IPS-18a (cell line): Measurements from ENCODE around the gene ANO8.
"Not testable (repeated sequence)": the region's sequence is repeated elsewhere in the genome, so short reads cannot be mapped to it uniquely, and the experiment has no call there.

Source experiments
- H3K27ac ChIP-seq: one replicate; pipeline ENCODE4 v1.5.1; 2013; ENCODE audit warnings: low read length
- H3K27me3 ChIP-seq: one replicate; pipeline ENCODE4 v1.6.1; 2013; ENCODE audit warnings: mild to moderate bottlenecking, low read length; ENCODE audit not compliant: control insufficient read depth, insufficient read depth
- H3K36me3 ChIP-seq: one replicate; pipeline ENCODE4 v1.6.1; 2013; ENCODE audit warnings: low read depth, low read length; ENCODE audit not compliant: control insufficient read depth
- H3K4me1 ChIP-seq: one replicate; pipeline ENCODE4 v1.6.1; 2013; ENCODE audit warnings: low read depth, low read length; ENCODE audit not compliant: control insufficient read depth
- H3K4me3 ChIP-seq: one replicate; pipeline ENCODE4 v1.5.1; 2013; ENCODE audit warnings: low read length
- H3K9ac ChIP-seq: one replicate; pipeline ENCODE4 v1.6.1; 2013; ENCODE audit warnings: mild to moderate bottlenecking, low read length, moderate library complexity
- H3K9me3 ChIP-seq: one replicate; pipeline ENCODE4 v1.6.1; 2013; ENCODE audit warnings: low read depth, low read length; ENCODE audit not compliant: control insufficient read depth

Gene ANO8

DNA sequence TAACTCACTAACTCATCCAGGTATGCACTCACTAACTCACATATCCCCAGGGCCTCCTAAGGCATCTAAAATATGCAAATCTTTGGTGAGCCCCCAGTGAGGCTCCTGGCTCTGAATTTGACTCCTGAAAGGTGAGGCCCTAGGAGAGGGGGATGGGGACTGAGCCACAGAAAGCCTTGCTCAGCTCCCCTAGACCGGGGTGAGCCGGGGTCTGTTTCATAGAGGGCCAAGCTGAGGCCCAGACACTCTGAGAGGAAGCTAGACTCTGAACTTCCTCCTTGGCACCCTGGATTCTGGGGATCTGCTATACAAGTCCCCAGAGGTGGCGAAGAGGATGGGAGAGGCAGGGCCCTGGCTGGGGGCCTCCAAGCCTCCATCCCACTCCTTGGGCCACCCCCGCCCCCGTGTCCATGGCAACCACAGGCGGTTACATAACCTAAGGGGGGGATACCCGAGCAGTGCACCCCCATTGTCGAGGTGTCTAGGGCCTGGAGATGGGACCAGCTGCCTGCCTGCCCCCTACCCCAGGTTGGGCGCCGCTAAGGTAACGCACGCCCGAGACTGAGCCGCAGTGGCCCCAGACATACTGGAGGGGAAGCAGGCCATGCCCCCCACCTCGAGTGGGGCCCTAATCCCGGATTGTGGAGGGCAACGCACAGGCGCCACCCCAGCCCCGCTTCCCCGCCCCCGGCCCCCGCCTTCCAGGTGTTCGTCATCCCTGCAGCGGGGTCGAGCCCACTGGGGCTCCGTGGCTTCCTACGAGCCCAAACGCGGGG, 32.1 kb downstream of the ANO8 start:
- H3K4me3 ChIP-seq, result peak overlapping the region; percentile 58
- H3K9ac ChIP-seq, result peak overlapping the region; percentile 37
- no peak overlapping the region for H3K27ac ChIP-seq

DNA sequence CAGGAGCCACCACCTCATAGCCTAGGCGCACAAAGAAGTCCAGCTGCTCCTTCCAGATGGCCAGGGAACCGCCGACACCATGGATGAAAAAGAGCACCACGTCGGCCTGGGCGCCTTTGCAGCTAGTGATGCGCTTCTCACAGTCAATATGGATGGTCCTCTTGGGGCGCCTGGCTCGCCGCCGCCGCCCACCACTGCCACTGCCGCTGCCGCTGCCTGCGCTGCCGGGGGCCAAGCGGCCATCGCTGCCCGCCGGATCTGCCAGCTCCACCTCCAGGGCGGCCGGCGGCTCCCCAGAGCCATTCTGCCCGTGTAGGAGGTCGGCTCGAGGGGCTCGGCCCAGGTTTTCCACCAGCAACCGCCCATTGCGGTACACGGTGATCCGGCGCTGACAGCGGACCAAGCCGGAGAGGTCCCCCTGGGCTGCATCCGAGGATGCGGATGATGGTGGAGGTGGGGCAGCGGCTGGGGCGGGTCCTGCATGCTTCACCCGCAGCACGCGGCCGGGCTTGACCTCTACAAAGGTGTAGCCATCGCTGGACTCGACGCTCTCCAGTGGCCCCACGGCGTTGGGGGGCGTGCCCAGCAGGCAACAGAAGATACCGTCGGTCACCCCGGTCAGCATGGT, 33.5 kb downstream of the ANO8 start:
- no peaks in the 10 kb centered on the region for H3K36me3 ChIP-seq
- no peaks in the 10 kb centered on the region for H3K9me3 ChIP-seq
- H3K4me1 ChIP-seq, result peaks cover 15% of the 10 kb centered on the region
- no peak overlapping the region for H3K4me3 ChIP-seq
- no peak overlapping the region for H3K27ac ChIP-seq
- no peaks in the 10 kb centered on the region for H3K27me3 ChIP-seq
- no peak overlapping the region for H3K9ac ChIP-seq

More for the DNA sequence above, 32.1 kb downstream of the ANO8 start:
- peaks cover 15% of the 10 kb centered on the region for H3K4me1 ChIP-seq
- H3K36me3 ChIP-seq, result no peaks in the 10 kb centered on the region
- H3K27me3 ChIP-seq, result no peaks in the 10 kb centered on the region
- no peaks in the 10 kb centered on the region for H3K9me3 ChIP-seq

DNA sequence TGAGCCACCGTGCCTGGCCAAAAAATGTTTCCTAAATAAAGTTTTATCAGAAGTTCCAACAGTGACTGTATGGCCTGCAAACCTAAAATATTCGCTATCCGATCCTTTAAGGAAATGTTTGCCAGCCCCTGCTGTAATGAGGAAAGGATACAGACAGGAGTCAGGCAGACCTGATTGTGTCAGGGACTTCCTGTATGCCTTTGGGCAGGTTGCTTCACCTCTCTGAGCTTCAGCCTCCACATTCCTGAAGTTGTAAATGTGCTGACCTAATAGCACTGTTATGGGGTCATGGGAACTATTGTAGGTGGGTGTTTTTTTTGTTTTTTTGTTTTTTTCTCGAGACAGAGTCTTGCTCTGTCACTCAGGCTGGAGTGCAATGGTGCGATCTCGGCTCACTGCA, 37.7 kb downstream of the ANO8 start:
- Histone ChIP-seq H3K4me1 (peaks cover 4% of the 10 kb centered on the region), H3K27me3 (no peaks in the 10 kb centered on the region), H3K9ac (no peak overlapping the region), H3K27ac (no peak overlapping the region), H3K36me3 (no peaks in the 10 kb centered on the region), H3K4me3 (no peak overlapping the region), H3K9me3 (no peaks in the 10 kb centered on the region)

DNA sequence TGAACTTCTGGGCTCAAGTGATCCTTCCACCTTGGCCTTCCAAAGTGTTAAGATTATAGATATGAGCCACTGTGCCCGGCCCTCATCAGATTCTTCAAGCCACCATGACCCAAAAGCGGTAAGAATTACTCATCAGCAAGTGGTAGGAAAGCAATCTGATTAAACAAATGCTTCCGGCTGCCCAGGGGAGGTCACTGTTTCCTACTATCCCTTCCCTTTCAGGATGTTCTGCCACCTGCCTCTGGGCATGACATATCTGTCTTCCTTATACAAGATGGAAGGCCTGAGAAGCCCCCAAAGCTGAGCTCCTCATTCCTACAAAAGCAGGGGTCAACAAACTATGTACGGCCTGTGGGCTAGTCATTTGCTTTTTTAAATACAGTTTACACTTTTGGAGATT, 38.4 kb downstream of the ANO8 start:
- peaks cover 3% of the 10 kb centered on the region for H3K4me1 ChIP-seq
- H3K9ac ChIP-seq, result no peak overlapping the region
- H3K9me3 ChIP-seq, result no peaks in the 10 kb centered on the region
- H3K36me3 ChIP-seq, result no peaks in the 10 kb centered on the region
- no peak overlapping the region for H3K4me3 ChIP-seq
- no peak overlapping the region for H3K27ac ChIP-seq
- no peaks in the 10 kb centered on the region for H3K27me3 ChIP-seq

DNA sequence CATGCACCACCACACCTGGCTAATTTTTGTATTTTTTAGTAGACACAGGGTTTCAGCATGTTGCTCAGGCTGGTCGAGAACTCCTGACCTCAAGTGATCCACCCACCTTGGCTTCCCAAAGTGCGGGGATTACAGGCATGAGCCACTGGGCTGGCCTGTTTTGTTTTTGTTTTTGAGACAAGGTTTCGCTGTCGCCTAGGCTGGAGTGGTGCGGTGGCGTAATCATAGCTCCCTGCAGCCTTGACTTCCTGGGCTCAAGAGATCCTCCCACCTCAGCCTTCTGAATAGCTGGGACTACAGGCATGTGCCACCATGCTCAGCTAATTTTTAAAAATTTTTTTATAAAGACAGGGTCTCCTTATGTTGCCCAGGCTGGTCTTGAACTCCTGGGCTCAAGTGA, 39.1 kb downstream of the ANO8 start:
- not testable (repeated sequence) for H3K4me1 ChIP-seq, H3K27ac ChIP-seq, H3K4me3 ChIP-seq, H3K9me3 ChIP-seq, H3K27me3 ChIP-seq, H3K9ac ChIP-seq, H3K36me3 ChIP-seq

DNA sequence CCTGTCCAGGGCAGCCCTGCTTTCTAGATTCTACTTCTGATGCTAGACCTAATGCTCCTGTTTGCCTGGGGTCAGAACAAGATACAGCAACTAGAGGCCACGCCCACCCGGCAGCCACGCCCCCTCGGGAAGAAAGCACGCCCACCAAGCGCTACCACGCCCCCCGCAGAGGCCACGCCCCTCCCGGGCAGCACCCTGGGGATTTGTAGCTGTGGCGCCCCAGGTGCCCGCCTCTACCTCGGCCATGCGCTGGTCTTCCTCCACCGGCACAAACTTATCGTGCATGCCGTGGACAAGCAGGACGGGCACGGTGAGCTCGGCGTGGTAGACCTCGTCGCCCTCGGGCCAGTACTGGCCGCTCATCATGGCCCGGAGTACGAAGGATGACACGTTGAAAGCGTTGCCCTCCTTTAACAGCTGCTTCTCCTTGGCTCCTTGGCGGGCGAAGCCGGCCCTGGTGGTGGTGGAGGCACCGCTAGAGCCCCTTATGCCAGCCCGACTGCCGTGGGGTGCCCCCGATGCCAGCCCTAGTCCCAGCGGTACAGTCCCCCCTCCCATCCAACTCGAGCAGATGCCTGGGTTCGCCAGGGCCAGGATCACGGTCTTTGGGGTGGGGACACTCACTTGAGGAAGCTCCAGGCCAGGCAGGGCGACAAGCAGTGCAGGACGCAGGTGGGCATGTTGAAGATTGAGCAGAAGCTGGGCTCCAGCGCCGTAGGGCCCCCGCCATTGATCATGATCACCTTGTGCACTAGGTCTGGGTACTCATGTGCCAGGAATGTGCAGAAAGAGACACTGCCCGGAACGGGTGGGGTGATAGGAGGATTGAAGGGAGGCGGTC, 40.4 kb downstream of the ANO8 start:
- Histone ChIP-seq H3K4me3 (no peak overlapping the region), H3K9me3 (no peaks in the 10 kb centered on the region), H3K9ac (no peak overlapping the region), H3K27ac (no peak overlapping the region), H3K27me3 (no peaks in the 10 kb centered on the region), H3K36me3 (no peaks in the 10 kb centered on the region), H3K4me1 (peaks cover 3% of the 10 kb centered on the region)

DNA sequence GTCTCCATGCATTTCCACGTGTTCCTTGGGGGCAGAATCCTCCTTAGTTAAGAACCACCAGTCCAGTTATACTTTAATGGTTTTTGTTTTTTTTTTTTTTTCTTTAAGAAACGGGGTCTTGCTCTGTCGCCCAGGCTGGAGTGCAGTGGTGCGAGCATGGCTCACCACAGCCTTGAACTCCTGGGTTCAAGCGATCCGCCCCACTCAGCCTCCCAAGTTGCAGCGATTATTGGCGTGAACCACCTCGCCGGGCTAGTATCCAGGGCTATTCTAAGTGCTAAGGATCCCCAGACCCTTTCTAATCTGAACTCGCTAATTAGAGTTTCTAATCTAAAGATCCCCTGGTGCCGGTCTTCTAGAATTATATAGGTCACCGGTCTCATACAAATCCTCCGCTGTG, 41.0 kb downstream of the ANO8 start:
- Histone ChIP-seq H3K36me3 (no peaks in the 10 kb centered on the region), H3K9me3 (no peaks in the 10 kb centered on the region), H3K27me3 (no peaks in the 10 kb centered on the region), H3K4me3 (no peak overlapping the region), H3K9ac (no peak overlapping the region), H3K27ac (no peak overlapping the region), H3K4me1 (peaks cover 3% of the 10 kb centered on the region)

DNA sequence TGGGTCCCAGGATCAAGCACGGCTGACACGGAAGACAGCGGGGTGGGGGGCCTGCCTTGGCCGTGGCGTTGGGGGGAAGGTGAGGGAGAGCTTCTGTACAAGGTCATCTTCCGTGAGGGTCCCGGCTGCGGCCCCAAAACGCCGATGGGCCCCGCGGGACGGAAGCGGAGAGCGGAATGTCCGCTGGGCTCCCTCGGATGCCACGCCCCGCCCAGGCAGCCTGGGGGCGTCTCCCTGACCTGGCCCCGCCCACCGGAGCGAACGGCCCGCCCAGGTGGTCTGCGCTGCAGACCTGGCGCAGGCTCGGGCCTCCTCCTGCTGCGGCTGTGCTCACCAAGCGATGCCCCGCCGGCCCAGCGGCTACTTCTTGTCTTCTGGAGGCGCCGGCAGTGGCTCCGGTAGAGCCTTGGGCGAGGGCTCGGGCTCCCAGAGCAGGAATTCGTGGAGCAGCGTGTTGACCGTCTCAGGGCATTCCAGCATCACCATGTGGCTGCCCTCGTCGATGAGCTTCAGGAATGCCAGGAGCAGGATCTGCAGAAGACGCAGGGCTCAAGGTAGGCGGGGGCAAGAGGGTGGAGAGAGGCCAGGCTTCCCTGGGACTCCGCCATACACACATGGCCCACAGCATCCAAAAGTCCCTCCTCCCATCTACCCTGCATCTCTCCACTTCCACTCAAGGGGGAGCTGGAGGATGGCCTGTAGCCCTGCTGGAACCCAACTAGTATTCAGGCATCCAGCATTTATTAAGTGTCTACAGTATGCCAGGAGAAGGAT, 42.2 kb downstream of the ANO8 start:
- H3K36me3 ChIP-seq, result no peaks in the 10 kb centered on the region
- H3K27ac ChIP-seq, result peak overlapping the region; percentile 50
- no peaks in the 10 kb centered on the region for H3K27me3 ChIP-seq
- H3K4me3 ChIP-seq, result peak overlapping the region; percentile 60
- no peaks in the 10 kb centered on the region for H3K9me3 ChIP-seq
- H3K9ac ChIP-seq, result peak overlapping the region; percentile 66
- peaks cover 3% of the 10 kb centered on the region for H3K4me1 ChIP-seq

DNA sequence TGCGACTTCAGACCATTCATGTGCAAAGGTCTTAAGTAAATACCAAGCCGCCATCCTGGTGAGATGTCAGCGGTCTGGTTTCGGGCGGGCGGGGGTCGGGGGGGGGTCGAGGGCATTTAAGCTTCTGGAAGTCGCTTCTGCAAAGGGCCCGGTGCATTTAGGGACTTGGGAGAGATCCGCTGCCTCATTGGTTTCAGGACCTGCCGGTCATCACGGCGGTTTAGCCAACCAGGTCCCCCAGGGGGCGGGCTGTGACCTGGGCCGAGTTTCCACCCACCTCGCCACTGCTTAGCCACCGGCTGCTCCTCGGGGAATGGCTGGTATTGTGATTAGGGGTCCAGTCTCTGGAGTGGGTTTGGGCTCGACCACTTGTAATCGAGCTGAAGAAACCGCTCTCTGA, 45.2 kb downstream of the ANO8 start:
- no peaks in the 10 kb centered on the region for H3K36me3 ChIP-seq
- H3K4me1 ChIP-seq, result peaks cover 3% of the 10 kb centered on the region
- no peak overlapping the region for H3K9ac ChIP-seq
- H3K4me3 ChIP-seq, result no peak overlapping the region
- no peaks in the 10 kb centered on the region for H3K27me3 ChIP-seq
- no peaks in the 10 kb centered on the region for H3K9me3 ChIP-seq
- H3K27ac ChIP-seq, result no peak overlapping the region

DNA sequence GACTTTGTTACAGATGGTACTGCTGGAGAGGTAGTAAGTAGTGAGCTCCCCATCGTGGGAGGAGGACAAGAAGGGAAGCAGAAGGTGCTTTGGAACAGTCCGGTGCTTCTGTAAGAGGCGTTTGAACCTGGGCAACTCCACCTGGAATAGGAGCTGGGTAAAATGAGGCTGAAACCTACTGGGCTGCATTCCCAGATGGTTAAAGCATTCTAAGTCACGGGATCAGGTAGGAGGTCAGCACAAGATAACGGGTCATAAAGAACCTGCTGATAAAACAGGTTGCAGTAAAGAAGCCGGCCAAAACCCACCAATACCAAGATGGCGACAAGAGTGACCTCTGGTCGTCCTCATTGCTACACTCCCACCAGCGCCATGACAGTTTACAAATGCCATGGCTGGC, 47.9 kb downstream of the ANO8 start:
- no peak overlapping the region for H3K27ac ChIP-seq
- no peak overlapping the region for H3K9ac ChIP-seq
- no peaks in the 10 kb centered on the region for H3K9me3 ChIP-seq
- H3K36me3 ChIP-seq, result no peaks in the 10 kb centered on the region
- H3K4me3 ChIP-seq, result no peak overlapping the region
- no peaks in the 10 kb centered on the region for H3K4me1 ChIP-seq
- peaks cover 8% of the 10 kb centered on the region for H3K27me3 ChIP-seq

DNA sequence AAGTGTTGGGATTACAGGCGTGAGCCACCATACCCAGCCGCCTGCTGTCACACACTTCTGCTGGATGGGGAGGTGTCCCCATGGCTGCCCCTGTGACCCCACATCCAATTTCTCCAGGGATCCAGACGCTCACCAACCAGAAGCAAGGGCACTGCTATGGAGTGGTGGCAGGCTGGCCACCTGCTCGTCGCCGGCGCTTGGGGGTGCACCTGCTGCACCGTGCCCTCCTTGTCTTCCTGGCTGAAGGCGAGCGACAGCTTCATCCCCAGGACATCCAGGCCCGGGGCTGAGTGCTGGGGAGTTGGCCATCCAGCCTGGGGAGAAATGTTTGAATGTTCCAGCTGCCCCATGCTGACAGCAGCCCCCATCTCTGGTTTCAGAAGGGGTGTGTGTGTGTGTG, 48.4 kb downstream of the ANO8 start:
- Histone ChIP-seq H3K27ac (no peak overlapping the region), H3K9ac (no peak overlapping the region), H3K36me3 (no peaks in the 10 kb centered on the region), H3K9me3 (no peaks in the 10 kb centered on the region), H3K4me3 (no peak overlapping the region), H3K4me1 (no peaks in the 10 kb centered on the region), H3K27me3 (peaks cover 13% of the 10 kb centered on the region)
